NCI-H774 (cell line): Measurements from ENCODE around the gene SST.
"Not testable (repeated sequence)": the region's sequence is repeated elsewhere in the genome, so short reads cannot be mapped to it uniquely, and the experiment has no call there.

Experiments used
- DNase-seq: peaks from one replicate; lab custom pipeline; 2025; lab: John Stamatoyannopoulos, UW

Gene SST

GRCh38 chr3:187684444-187684843 is 14.2 kb upstream of the SST start:
- DNase-seq, result no peak

- not testable (repeated sequence) for DNase-seq
These were observed 11.6 kb upstream of the SST start for GRCh38 chr3:187681756-187682155.

- peak; percentile 81 for DNase-seq
These were observed 9.6 kb upstream of the SST start for GRCh38 chr3:187679638-187680396.

DNA sequence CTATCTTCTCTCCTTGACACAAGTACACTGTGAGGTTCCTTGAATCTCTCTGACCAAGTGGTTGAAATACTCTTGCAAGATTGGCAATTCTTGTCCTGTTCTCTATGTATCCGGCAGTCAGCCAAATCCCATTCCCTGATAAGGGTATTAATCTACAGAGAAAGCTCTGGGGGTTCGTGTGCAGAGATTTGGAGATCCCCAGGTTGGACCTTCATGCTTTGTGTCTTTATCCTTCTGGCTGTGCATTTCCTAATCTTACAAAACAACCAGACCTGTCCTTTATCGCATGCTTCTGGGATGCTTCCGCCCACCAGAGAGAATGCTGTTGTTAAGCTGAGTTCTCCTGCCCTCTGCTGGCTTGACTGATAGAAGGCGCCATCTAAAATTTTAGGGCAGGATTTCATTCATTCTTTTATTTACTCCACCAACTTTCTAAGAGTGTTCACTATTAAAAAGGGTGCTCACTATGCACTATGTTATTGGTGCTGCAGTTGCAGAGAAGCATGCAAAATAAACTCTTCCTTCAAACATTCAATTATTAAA is 8.6 kb upstream of the SST start:
- DNase-seq, result peak; percentile 66

GRCh38 chr3:187677604-187678003 is 7.4 kb upstream of the SST start:
- no peak for DNase-seq

DNA sequence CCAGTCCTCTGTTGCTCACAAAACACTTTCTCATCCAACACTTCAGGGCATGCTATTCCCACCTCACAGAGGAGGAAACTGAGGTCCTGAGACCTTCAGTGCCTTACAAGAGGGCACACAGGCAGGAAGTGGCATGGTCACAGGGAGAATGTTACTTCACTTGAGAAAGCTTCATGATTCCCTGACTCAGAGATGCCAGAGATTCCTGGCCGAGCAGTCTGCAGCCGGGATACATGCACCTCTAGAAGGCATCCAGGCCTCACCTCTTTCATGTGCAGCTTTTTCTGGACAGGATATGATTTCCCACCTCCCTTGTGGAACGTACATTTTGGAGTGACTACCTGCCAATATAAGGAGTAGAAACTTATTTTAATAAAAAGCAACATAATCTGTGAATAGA is 2.8 kb upstream of the SST start:
- DNase-seq, result no peak

DNA sequence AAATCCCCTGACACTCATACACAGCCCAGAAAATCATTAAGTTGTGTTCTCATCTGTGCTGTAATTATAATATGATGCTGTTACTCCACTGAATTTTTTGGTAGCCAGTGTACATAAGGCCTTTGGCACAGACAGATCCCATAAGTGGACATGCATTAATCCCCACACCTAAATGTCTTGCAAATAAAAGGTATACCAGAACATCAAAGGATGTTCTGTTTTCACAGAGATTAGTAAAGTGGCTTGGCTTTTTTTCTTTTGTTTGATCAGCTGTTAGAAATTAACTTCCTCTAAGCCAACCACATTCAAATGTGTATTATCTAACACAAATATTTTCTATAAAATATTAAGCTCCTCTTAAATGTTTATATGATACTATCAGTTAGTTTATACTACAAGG is 2.7 kb downstream of the SST start:
- DNase-seq, result peak; percentile 91

GRCh38 chr3:187665764-187666402 is 4.3 kb downstream of the SST start:
- no peak for DNase-seq

DNA sequence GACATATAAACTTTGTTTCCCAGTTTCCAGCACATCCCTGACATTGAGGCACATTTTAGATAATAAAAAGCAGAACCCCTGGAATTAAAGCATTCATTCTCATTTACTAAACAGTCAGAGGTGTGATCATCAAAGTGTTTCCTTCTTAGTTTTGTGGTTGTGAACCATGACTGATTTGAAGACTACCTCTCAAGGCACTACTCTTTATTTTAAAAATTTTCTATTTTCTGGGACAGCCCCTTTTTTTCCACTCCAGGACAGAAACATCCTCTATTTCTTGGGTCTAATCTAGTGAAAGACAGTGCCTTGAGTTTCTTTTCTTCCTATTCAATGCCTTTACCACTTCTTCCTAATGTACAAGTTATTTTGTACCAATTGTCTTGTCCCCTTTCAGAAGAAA is 5.2 kb downstream of the SST start:
- DNase-seq, result no peak

DNA sequence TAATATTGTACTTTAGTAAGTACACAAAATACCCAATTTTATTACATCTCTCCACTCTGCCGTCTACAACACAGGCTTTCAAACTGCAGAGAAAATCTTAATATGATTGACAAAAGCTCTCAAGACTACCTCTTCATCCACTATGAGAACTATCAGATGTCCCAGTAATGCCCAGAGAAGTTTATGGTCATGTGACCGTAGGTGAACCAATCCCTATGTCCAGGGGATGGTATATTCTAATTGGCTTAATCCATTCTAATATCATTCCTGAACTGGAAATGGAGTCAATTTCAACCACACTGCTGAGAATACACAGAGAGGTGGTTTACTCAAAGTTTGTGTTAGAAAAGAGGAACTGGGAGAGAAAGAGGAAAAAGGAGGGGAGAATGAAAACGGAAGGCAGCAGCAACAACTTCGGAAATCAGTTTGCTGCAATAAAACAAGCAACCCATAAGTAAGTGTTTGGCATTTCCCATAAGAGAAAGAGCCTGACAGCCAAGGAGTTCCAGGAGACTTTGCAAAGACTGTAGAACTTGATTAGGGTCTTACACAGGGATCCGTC is 7.3 kb downstream of the SST start:
- no peak for DNase-seq

GRCh38 chr3:187661267-187661666 is 8.9 kb downstream of the SST start:
- no peak for DNase-seq

GRCh38 chr3:187651282-187651681 is 18.9 kb downstream of the SST start:
- DNase-seq, result no peak

DNA sequence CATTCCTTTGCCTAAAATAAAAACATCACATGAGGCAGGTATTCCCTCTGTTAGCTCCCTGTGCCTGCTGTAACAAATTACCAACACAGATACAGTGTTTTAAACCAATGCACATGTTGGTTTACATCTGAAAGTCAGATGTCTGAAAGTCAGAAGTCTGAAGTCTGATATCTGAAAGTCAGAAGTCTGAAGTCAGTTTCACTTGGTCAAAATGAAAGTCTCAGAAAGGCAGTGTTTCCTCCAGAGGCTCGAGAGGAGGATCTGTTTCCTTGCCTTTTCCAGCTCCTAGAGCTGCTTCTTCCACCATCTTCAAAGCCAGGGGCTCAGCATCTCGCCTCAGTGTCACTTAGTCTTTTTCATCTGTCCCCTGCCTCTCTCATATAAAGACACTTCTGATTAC is 22.0 kb downstream of the SST start:
- no peak for DNase-seq

DNA sequence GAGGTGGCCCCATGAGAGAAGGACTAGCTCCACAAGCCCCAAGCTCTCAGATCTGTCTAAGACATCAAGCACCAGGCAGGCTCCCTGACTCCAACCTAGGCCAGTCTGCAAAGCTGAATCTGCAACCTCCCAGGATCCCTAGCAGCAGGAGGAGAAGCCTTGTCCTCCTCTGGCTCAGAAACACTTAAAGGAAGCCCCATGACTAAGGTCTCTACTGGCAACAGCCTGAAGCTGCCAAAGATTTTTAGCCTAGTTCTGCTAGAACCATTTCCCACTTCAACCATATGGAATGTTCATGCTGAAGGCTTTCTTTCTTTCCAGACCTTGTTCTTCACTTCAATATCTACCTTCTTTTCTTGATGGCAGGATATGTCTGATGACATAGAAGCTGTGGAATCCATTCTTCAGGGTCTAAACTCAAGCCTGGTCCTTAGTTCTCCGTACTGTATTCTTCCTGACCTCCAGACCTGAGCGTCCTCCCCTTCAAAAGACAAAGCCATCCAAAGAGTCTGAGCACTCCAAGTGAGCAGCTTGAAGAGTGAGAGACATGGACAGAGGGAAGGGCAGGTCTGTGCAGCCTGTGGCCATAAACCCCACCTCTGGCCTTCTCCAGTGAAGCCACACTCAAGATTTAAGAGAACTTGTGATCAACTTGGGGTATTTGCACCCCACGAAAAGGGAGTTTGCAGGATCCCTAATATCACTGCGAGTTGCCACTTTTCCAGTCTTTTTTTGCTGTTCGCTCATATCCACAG is 23.1 kb downstream of the SST start:
- no peak for DNase-seq

DNA sequence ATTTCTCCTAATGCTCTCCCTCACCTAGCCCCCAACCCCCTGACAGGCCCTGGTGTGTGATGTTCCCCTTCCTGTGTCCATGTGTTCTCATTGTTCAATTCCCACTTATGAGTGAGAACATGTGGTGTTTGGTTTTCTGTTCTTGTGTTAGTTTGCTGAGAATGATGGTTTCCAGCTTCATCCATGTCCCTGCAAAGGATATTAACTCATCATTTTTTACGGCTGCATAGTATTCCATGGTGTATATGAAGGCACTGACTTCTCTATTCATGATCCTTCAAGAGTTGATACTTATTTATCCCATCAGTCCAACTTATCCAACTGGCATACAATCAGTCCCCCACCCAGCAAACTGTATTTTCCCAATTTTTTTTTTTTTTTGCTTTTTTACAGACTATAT is 24.8 kb downstream of the SST start:
- DNase-seq, result not testable (repeated sequence)

DNA sequence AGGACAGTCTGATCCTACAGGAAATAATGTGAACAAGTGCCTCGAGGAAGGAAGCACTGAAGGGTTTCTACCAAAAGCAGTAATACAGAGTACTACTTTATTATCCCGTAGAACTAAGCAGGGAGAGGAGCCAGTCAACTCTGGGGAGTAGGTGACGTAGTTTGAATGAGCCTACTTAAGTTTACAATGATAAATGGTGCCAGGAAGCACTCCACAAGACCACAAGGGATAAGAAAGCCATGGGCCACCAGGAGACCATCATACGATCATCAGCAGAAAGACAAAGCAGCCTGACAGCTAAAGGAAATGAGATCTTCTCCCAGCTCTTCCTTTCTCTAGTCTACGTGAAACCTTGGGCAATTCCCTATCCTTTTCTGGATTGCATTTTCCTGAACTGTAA is 27.3 kb downstream of the SST start:
- no peak for DNase-seq

- peak; percentile 88 for DNase-seq
These were observed 28.7 kb downstream of the SST start for GRCh38 chr3:187641320-187642016.

- no peak for DNase-seq
These were observed 29.6 kb downstream of the SST start for GRCh38 chr3:187640569-187641059.

DNA sequence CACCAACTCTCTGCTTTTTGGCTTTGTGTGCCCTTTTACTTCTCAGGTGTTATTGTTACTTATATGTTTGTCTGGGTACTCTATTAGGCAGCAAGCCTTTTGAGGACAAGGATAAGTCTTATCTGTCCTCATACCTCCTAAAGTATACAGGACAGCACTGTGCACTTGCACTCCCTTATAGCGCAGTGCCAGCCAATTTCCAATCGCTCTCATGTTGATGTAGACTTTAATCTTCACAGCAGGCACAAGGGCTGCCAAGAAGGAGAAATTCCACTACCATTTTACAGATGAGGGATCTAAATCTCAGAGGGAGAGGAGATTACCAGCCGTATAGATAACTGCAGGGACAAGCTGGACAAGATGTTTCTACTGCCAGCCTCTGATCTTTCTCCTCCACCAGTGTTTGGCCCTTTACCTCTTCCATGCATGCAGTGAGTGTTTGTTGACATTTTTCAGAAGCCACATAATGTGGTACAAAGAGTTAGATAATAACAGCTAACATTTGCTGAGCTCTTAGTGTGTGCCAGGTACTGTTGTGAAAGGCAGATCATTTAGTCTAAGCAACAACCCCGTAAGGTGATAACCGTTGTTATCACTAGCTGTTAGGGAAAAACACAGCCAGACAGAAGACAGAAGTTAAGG is 30.1 kb downstream of the SST start:
- peak; percentile 46 for DNase-seq

DNA sequence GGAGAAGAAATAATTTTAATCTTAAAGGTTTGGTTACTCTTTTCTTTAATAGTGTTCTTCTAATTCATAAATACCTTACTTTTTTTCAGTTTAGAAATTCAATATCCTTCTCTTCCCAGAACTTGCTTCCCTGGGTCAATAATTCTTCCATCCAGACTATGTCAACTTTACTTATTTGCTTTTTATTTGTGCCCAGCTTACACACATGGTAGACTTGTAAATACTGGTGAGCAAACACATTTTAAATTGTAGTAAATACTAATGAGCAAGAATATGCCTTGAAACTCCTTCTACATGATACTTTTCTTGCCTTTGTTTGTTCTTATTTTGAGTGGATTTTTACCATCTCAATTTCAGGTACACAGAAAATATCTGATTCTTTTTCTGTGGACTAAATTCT is 33.7 kb downstream of the SST start:
- no peak for DNase-seq

DNA sequence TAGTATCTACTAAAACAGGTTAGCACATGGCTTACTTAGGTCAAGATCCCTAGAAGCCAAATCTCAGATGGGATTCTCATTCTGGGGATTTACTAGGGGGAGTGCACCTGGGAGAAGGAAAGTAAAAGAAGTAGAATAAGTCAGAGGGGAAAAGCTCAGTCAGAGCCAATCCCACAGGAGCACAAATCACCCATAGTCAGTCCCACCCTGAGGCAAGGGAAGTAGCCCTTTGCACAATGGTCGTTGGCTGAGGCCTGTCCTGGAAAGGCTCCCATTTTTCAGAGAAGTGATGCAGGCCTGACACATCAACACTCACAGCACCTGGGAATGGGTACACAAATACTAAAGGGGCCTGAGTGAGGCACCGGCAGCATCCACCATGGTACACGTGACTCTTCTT is 39.8 kb downstream of the SST start:
- no peak for DNase-seq
